HepG2 (cell line): ENCODE measurements around the gene TBC1D14. TPM values are rescaled to one million over a fixed set of nuclear protein-coding genes. Genes with fewer than 3 reads are reported as not detected.

Experiments used
- ATAC-seq: fragments of 200-7000 bp; cut with Tn5 transposase; 3 replicates; pipeline ENCODE4 v1.9.1; 2020; ENCODE audit warnings: mild to moderate bottlenecking, moderate library complexity
- BruUV-seq: library from RNA; stranded (reverse); fragments of 400-500 nt; replicated peaks from 2 replicates; lab custom pipeline; 2021; lab: Mats Ljungman, UMichigan
- CTCF ChIA-PET: fragments of 300-600 bp; formaldehyde crosslinking; extraction: SDS; loops from one replicate; lab custom pipeline; 2021; ENCODE audit warnings: low total read pairs, inconsistent platforms, low intra/inter-chr PET ratio; lab: Yijun Ruan, JAX
- POLR2A ChIA-PET: fragments of 350-600 bp; sonication (Branson Sonifier 250); formaldehyde crosslinking; loops from one replicate; lab custom pipeline; 2020; ENCODE audit warnings: antibody characterized with exemption, inconsistent platforms; lab: Yijun Ruan, JAX
- DNase-seq: peaks from one replicate; pipeline ENCODE4 v3.0.0-alpha.2; 2015; ENCODE audit warnings: low spot score
- FAIRE-seq: peaks from 3 replicates; lab custom pipeline; 2011; peaks lifted over from hg19 to GRCh38; lab: Jason Lieb, UNC
- H2AFZ ChIP-seq: one replicate; pipeline ENCODE4 v1.6.1; 2011; ENCODE audit warnings: low read length, inconsistent platforms
- H3K27ac ChIP-seq: fragments of 300-600 bp; 3 replicates; pipeline ENCODE4 v1.8.0; 2011; ENCODE audit warnings: mixed run types, mild to moderate bottlenecking, mixed read lengths, low read length, inconsistent platforms; ENCODE audit not compliant: insufficient read depth; ENCODE audit errors: extremely low read length
- H3K27me3 ChIP-seq, 2 experiments: fragments of 200-600 bp in 1 of 2; 2 replicates in 1 of 2; 3 replicates in 1 of 2; pipeline versions ENCODE4 v1.6.0 to v1.8.0; 2011; ENCODE audit warnings: low read length in 2 of 2, mild to moderate bottlenecking in 2 of 2, moderate library complexity in 2 of 2, inconsistent platforms in 1 of 2; ENCODE audit not compliant: insufficient read depth in 2 of 2, control insufficient read depth in 1 of 2
- H3K36me3 ChIP-seq, 2 experiments: fragments of 200-600 bp in 1 of 2; replicated peaks in 1 of 2; 2 replicates in 1 of 2; 3 replicates in 1 of 2; pipeline versions ENCODE4 v1.5.1 to v1.8.0; 2011; ENCODE audit warnings: low read length in 2 of 2, inconsistent platforms in 1 of 2; ENCODE audit not compliant: insufficient read depth in 2 of 2, control insufficient read depth in 1 of 2
- H3K4me1 ChIP-seq: 2 replicates; pipeline ENCODE4 v1.5.1; 2012; ENCODE audit warnings: low read length, inconsistent platforms; ENCODE audit not compliant: insufficient read depth
- H3K4me2 ChIP-seq: 2 replicates; pipeline ENCODE4 v1.6.0; 2011; ENCODE audit warnings: low read depth, low read length, inconsistent platforms
- H3K4me3 ChIP-seq, 3 experiments: fragments of 200-600 bp in 1 of 3; sonication (generic), shearing (Covaris generic) in 1 of 3; replicated peaks in 1 of 3; 2 replicates each; pipeline ENCODE4 v1.5.1; 2011 to 2016; ENCODE audit warnings: low read length in 3 of 3, inconsistent platforms in 2 of 3, low read depth in 2 of 3, mild to moderate bottlenecking in 2 of 3, control low read depth in 1 of 3, mixed read lengths in 1 of 3; ENCODE audit not compliant: insufficient read depth in 1 of 3
- H3K79me2 ChIP-seq: one replicate; pipeline ENCODE4 v1.6.1; 2011; ENCODE audit warnings: low read length, inconsistent platforms; ENCODE audit not compliant: insufficient read depth
- H3K9ac ChIP-seq: 2 replicates; pipeline ENCODE4 v1.6.0; 2011; ENCODE audit warnings: mild to moderate bottlenecking, low read depth, low read length, inconsistent platforms; ENCODE audit not compliant: insufficient read depth
- H3K9me3 ChIP-seq: 2 replicates; pipeline ENCODE4 v1.5.1; 2012; ENCODE audit warnings: mild to moderate bottlenecking, low read length
- H4K20me1 ChIP-seq: 2 replicates; pipeline ENCODE4 v1.6.0; 2011; ENCODE audit warnings: inconsistent platforms, mild to moderate bottlenecking, low read length, moderate library complexity; ENCODE audit not compliant: insufficient read depth
- ARID5B ChIP-seq: IDR thresholded peaks from 2 replicates; pipeline ENCODE4 v1.4.0; 2020; ENCODE audit warnings: mild to moderate bottlenecking, missing genetic modification reagents
- ATF7 ChIP-seq, 2 experiments: fragments of 450-650 bp in 1 of 2; sonication (generic) in 1 of 2; formaldehyde crosslinking in 1 of 2; IDR thresholded peaks; 2 replicates each; pipeline versions ENCODE4 v1.4.0 to v1.6.1; 2016 to 2020; ENCODE audit warnings: antibody characterized with exemption in 1 of 2, mild to moderate bottlenecking in 1 of 2, missing genetic modification reagents in 1 of 2
- CREBL2 ChIP-seq: sonication (generic); formaldehyde crosslinking; IDR thresholded peaks from 2 replicates; pipeline ENCODE4 v1.8.1; 2023; ENCODE audit warnings: missing genetic modification reagents, mild to moderate bottlenecking, borderline replicate concordance
- ELF3 ChIP-seq: IDR thresholded peaks from 2 replicates; pipeline ENCODE4 v1.6.1; 2016; ENCODE audit warnings: missing genetic modification reagents, missing compliant biosample characterization
- FOXA3 ChIP-seq: IDR thresholded peaks from 2 replicates; pipeline ENCODE4 v1.6.1; 2016; ENCODE audit warnings: missing genetic modification reagents, missing compliant biosample characterization
- MBD4 ChIP-seq: IDR thresholded peaks from 2 replicates; pipeline ENCODE4 v1.6.1; 2012; ENCODE audit warnings: low read length, inconsistent platforms, borderline replicate concordance
- SMAD3 ChIP-seq: sonication (generic); formaldehyde crosslinking; IDR thresholded peaks from 2 replicates; pipeline ENCODE4 v1.4.0; 2020; ENCODE audit warnings: missing genetic modification reagents
- ZBTB7B ChIP-seq: sonication (generic); formaldehyde crosslinking; IDR thresholded peaks from 2 replicates; pipeline ENCODE4 v1.4.0; 2020; ENCODE audit warnings: missing genetic modification reagents
- ZFY ChIP-seq: sonication (generic); formaldehyde crosslinking; IDR thresholded peaks from 2 replicates; pipeline ENCODE4 v1.4.0; 2020; ENCODE audit warnings: missing genetic modification reagents
- ZMYM3 ChIP-seq: sonication (generic); formaldehyde crosslinking; IDR thresholded peaks from 2 replicates; pipeline ENCODE4 v1.5.1; 2020; ENCODE audit warnings: mild to moderate bottlenecking, missing genetic modification reagents
- ZNF121 ChIP-seq: sonication (generic); formaldehyde crosslinking; IDR thresholded peaks from 2 replicates; pipeline ENCODE4 v1.5.0; 2020; ENCODE audit warnings: mild to moderate bottlenecking, missing genetic modification reagents
- ZNF446 ChIP-seq: sonication (generic); formaldehyde crosslinking; IDR thresholded peaks from 2 replicates; pipeline ENCODE4 v1.5.0; 2020; ENCODE audit warnings: mild to moderate bottlenecking, missing genetic modification reagents
- ZNF550 ChIP-seq: sonication (generic); formaldehyde crosslinking; IDR thresholded peaks from 2 replicates; pipeline ENCODE4 v1.4.0; 2020; ENCODE audit warnings: mild to moderate bottlenecking, missing genetic modification reagents, borderline replicate concordance
- ZNF746 ChIP-seq: sonication (generic); formaldehyde crosslinking; IDR thresholded peaks from 2 replicates; pipeline ENCODE4 v1.8.0; 2022; ENCODE audit warnings: mild to moderate bottlenecking, missing genetic modification reagents
- WGBS: methylation state at CpG from one replicate; pipeline ENCODE4 v1.1.6; 2017; ENCODE audit warnings: low lambda C conversion rate; 5-methylcytosine and 5-hydroxymethylcytosine counted together
- in situ Hi-C: cut with HindIII; loops from 2 replicates; pipeline ENCODE4 v1.10.0; 2017; ENCODE audit warnings: low pct_unique_long_range_greater_than_20kb; ENCODE audit not compliant: extremely low pct_ligation_motif_present
- intact Hi-C: fragments of 100-400 bp; cut with micrococcal nuclease; formaldehyde crosslinking; loops from one replicate; pipeline ENCODE4 v1.10.0; 2022; ENCODE audit not compliant: unreplicated experiment
- polyA plus RNA-seq, 8 experiments: library from polyadenylated mRNA; depleted of rRNA in 3 of 8; stranded (reverse) in 7 of 8; unstranded in 1 of 8; fragments of >200 nt; fragmentation: Illumina TruSeq in 4 of 8; extraction: Trizol in 4 of 8; gene quantifications; 2 replicates each; pipeline versions ENCODE4 v1.2.1 to v1.2.3, GENCODE V29; 2011 to 2016; ENCODE audit warnings: low read depth in 4 of 8, missing spikeins in 1 of 8, mixed read lengths in 1 of 8; ENCODE audit not compliant: insufficient read depth in 1 of 8
- total RNA-seq, 5 experiments: library from RNA; depleted of rRNA; stranded (reverse); fragments of >200 nt; fragmentation: Illumina TruSeq; extraction: Trizol; gene quantifications; 2 replicates each; pipeline ENCODE4 v1.2.3, GENCODE V29; 2016; ENCODE audit warnings: low read depth in 1 of 5

Gene TBC1D14
- total and polyA plus RNA-seq, 2 of the 13 experiments (the other 11 are each of a cell fraction or from before 2014, with no cell fraction given) = 29.5 to 46.5 TPM

GRCh38 chr4:6923507-6923906 lies 13.9 kb downstream of the TBC1D14 start:
- TF ChIP-seq MBD4 (no peak), FOXA3 (CRISPR knock-in tag) (no peak), ZNF121 (CRISPR knock-in tag) (no peak), ZFY (CRISPR knock-in tag) (no peak), ZNF550 (CRISPR knock-in tag) (no peak), ARID5B (CRISPR knock-in tag) (no peak), ZBTB7B (CRISPR knock-in tag) (no peak), ZMYM3 (CRISPR knock-in tag) (no peak), SMAD3 (CRISPR knock-in tag) (no peak), ZNF746 (CRISPR knock-in tag) (no peak), CREBL2 (CRISPR knock-in tag) (no peak), ATF7 (IDR thresholded peaks at IDR 0.05) (no peak), ATF7 (CRISPR knock-in tag; IDR thresholded peaks at IDR 0.05) (no peak), ELF3 (CRISPR knock-in tag) (no peak), ZNF446 (CRISPR knock-in tag) (no peak)
- Histone ChIP-seq H3K27ac (no peak overlapping the region), H3K4me2 (no peak overlapping the region), H3K4me1 (peaks cover 86% of the 10 kb centered on the region), H3K27me3 (no peaks in the 10 kb centered on the region), H3K9ac (no peak overlapping the region), H3K36me3 (peaks cover 15 to 38% of the 10 kb centered on the region in 2 experiments; a peak in 4 of 5 replicates), H3K79me2 (peaks cover 55% of the 10 kb centered on the region), H3K9me3 (no peaks in the 10 kb centered on the region), H4K20me1 (peaks cover 41% of the 10 kb centered on the region), H2AFZ (no peak overlapping the region), H3K4me3 (no peak overlapping the region)
- FAIRE-seq = no peak
- no TSS peak for BruUV-seq
- DNase-seq = no peak
- in situ Hi-C loops (no loop called here), intact Hi-C loops (no loop called here)
- CTCF ChIA-PET = no interaction called here
- ATAC-seq = no peak
- POLR2A ChIA-PET = no interaction called here
- WGBS = 98% methylated on average over 31 of the region's 32 CpGs
